Ovary (tissue), 9 donors: Measurements from ENCODE around the gene FCRL6. TPM values are rescaled to one million over a fixed set of nuclear protein-coding genes. Genes with fewer than 3 reads are reported as not detected.

ENCODE experiments used
- DNase-seq, 5 donors: peaks; one replicate each; pipeline ENCODE4 v3.0.0-alpha.2; 2019 to 2020
- H3K27ac ChIP-seq, 2 donors: fragments of 200-600 bp; one replicate each; pipeline versions ENCODE4 v1.5.1 to v1.8.0; 2019 to 2022
- H3K27me3 ChIP-seq: fragments of 200-600 bp; one replicate; pipeline ENCODE4 v1.8.0; 2022
- H3K36me3 ChIP-seq: fragments of 200-600 bp; sonication (generic); one replicate; pipeline ENCODE4 v1.5.1; 2019
- H3K4me1 ChIP-seq: one replicate; pipeline ENCODE4 v1.8.1; 2013; ENCODE audit warnings: mild to moderate bottlenecking, moderate library complexity; ENCODE audit not compliant: insufficient read depth
- H3K4me3 ChIP-seq: fragments of 200-600 bp; sonication (generic); one replicate; pipeline ENCODE4 v1.5.1; 2017
- H3K9me3 ChIP-seq, 2 donors: fragments of 200-600 bp in 1 of 2; sonication (generic) in 1 of 2; one replicate each; pipeline versions ENCODE4 v1.5.1 to v1.8.1; 2013 to 2019; ENCODE audit warnings: mild to moderate bottlenecking in 1 of 2, moderate library complexity in 1 of 2
- CTCF ChIP-seq, 3 donors: fragments of 450-650 bp in 2 of 3; fragments of 200-600 bp in 1 of 3; IDR thresholded peaks; one replicate each; pipeline versions ENCODE4 v1.5.1 to v1.8.0; 2016 to 2022; ENCODE audit warnings: antibody characterized with exemption in 3 of 3, mild to moderate bottlenecking in 1 of 3
- EP300 ChIP-seq: sonication (generic); formaldehyde crosslinking; IDR thresholded peaks from one replicate; pipeline ENCODE4 v1.6.1; 2017; ENCODE audit warnings: antibody characterized with exemption
- POLR2A ChIP-seq: fragments of 450-650 bp; IDR thresholded peaks from one replicate; pipeline ENCODE4 v1.6.1; 2017; ENCODE audit warnings: antibody characterized with exemption, mild to moderate bottlenecking, moderate library complexity
- WGBS, 3 donors: extraction: QIAGEN DNeasy Blood & Tissue Kit in 1 of 3; methylation state at CpG; one replicate each; pipeline versions ENCODE4 v1.1.5 to v1.1.7; 2013 to 2017; 5-methylcytosine and 5-hydroxymethylcytosine counted together
- intact Hi-C, 4 donors: fragments of 100-400 bp; cut with DNase I; formaldehyde crosslinking; loops; one replicate each; pipeline versions ENCODE4 v1.11.0 to v1.15.1; 2022 to 2023
- polyA plus RNA-seq, 2 donors: library from polyadenylated mRNA; stranded (reverse); fragments of 200-250 nt in 1 of 2; fragments of 350-450 nt in 1 of 2; fragmentation: Illumina TruSeq in 1 of 2; extraction: RNeasy Lipid Tissue Mini Kit (QIAGEN cat#74804) in 1 of 2; gene quantifications; one replicate each; pipeline ENCODE4 v1.2.3, GENCODE V29; 2013 to 2014
- total RNA-seq, 7 donors: library from RNA; depleted of rRNA in 2 of 7; stranded (reverse); fragments of >200 nt in 2 of 7; fragmentation: NEBNext Ultra II Directional in 3 of 7; extraction: Animal tissue kit (Norgen Biotek cat#: 25700) in 3 of 7; gene quantifications; one replicate each; pipeline versions ENCODE4 v1.1.0 to v1.2.4, GENCODE V29; 2016 to 2023
- donor health status: DM: no; HTN: no; CAD: no; lungs with moderate emphysema.
- donor health status: DM: no; HTN: no; CAD: no.
- donor health status: Bipolar disorder and iron deficiency.
- donor health status: DM: yes; HTN: yes; CAD: no.
- donor health status: DM: no; HTN: no; CAD: no.
- donor health status: DM: yes; HTN: yes; CAD: no.

The FCRL6 gene
- total and polyA plus RNA-seq, 9 donors, result 0.08 to 2.3 (median 0.20) TPM; not detected in 2

- H3K4me3 ChIP-seq, result no peak overlapping the region
- no peaks in the 10 kb centered on the region for H3K9me3 ChIP-seq
- no peaks in the 10 kb centered on the region for H3K36me3 ChIP-seq
- intact Hi-C loops, result no loop called here
- WGBS, 3 donors, result 53 to 60% (median 57%) methylated on average over 4 of the region's 4 CpGs
- H3K4me1 ChIP-seq, result no peaks in the 10 kb centered on the region
- TF ChIP-seq CTCF (IDR thresholded peaks at IDR 0.05), result no peak
- no peak for TF ChIP-seq EP300
- TF ChIP-seq POLR2A, result no peak
- no peak for DNase-seq
- no peak overlapping the region for H3K27ac ChIP-seq
- no peaks in the 10 kb centered on the region for H3K27me3 ChIP-seq
These were observed 23.9 kb upstream of the FCRL6 start for GRCh38 chr1:159778266-159778665.

GRCh38 chr1:159779403-159779851, 22.7 kb upstream of the FCRL6 start:
- TF ChIP-seq EP300 (no peak), POLR2A (no peak), CTCF (IDR thresholded peaks at IDR 0.05) (no peak)
- WGBS, 3 donors, result 47 to 59% (median 52%) methylated on average over 2 of the region's 2 CpGs
- intact Hi-C loops, result no loop called here

GRCh38 chr1:159780583-159781582, 21.3 kb upstream of the FCRL6 start, which contains the start of gene DUSP23:
TSS of gene DUSP23 (plus strand) at chr1:159780962. CDS start at chr1:159781101, 139 bp downstream.
- TF ChIP-seq CTCF (IDR thresholded peaks at IDR 0.05), result peak; percentile 93 to 96 (median 95)
- TF ChIP-seq EP300, result peak; percentile 11
- TF ChIP-seq POLR2A, result peak; percentile 70
- Histone ChIP-seq H3K9me3 (no peaks in the 10 kb centered on the region), H3K4me3 (peak within 1 kb of the TSS; percentile 68), H3K27me3 (no peaks in the 10 kb centered on the region), H3K4me1 (no peaks in the 10 kb centered on the region), H3K36me3 (no peaks in the 10 kb centered on the region), H3K27ac (peak within 1 kb of the TSS; percentile 18 to 75)
- DNase-seq, result peak; percentile 96 to 98 (median 98)
- intact Hi-C loops, result loop anchor here in 2 of 4 donors (5.0 kb wide), 1 partner anchor 111 kb away; no protein-coding TSS in a partner anchor
- 1% methylated on average over 68 to 88 of the region's 88 CpGs for WGBS, 3 donors

More at GRCh38 chr1:159779403-159779851, 22.7 kb upstream of the FCRL6 start:
- no peaks in the 10 kb centered on the region for H3K9me3 ChIP-seq
- H3K27me3 ChIP-seq, result no peaks in the 10 kb centered on the region
- no peak overlapping the region for H3K27ac ChIP-seq
- no peaks in the 10 kb centered on the region for H3K36me3 ChIP-seq
- no peak overlapping the region for H3K4me3 ChIP-seq
- H3K4me1 ChIP-seq, result no peaks in the 10 kb centered on the region
- peak in 3 of 5 donors; percentile 9 to 52 (median 30) for DNase-seq

- 95 to 98% (median 96%) methylated on average over 12 of the region's 12 CpGs for WGBS, 3 donors
- no peak overlapping the region for H3K27ac ChIP-seq
- peak in 1 of 5 donors; percentile 30 for DNase-seq
These were observed 20.2 kb upstream of the FCRL6 start for GRCh38 chr1:159781992-159782391.

More at GRCh38 chr1:159781992-159782391, 20.2 kb upstream of the FCRL6 start:
- Histone ChIP-seq H3K36me3 (no peaks in the 10 kb centered on the region), H3K4me1 (no peaks in the 10 kb centered on the region), H3K27me3 (no peaks in the 10 kb centered on the region), H3K4me3 (no peak overlapping the region), H3K9me3 (no peaks in the 10 kb centered on the region)
- TF ChIP-seq EP300 (no peak), CTCF (IDR thresholded peaks at IDR 0.05) (no peak), POLR2A (no peak)
- intact Hi-C loops, result loop anchor here in 2 of 4 donors (5.0 kb wide), 1 partner anchor 110 kb away; no protein-coding TSS in a partner anchor
